Central memory CD8-positive, alpha-beta T cell (primary cell): ENCODE measurements around the gene RPL31.

Experiments used
- ATAC-seq: fragments of 150-1000 bp; cut with Tn5 transposase; replicated peaks from 2 replicates; pipeline ENCODE4 v1.10.0; 2022; ENCODE audit warnings: mild to moderate bottlenecking, moderate FRiP score, moderate number of reproducible peaks; ENCODE audit not compliant: poor library complexity, severe bottlenecking; ENCODE audit errors: extremely low read depth
- DNase-seq, 2 donors: peaks; one replicate each; pipeline ENCODE4 v3.0.0; 2021; ENCODE audit warnings: low spot score in 2 of 2
- H3K27ac Mint-ChIP-seq: one replicate; pipeline ENCODE4 v1.8.0; 2022; ENCODE audit warnings: low read depth, mild to moderate bottlenecking, moderate library complexity, mixed read lengths
- H3K27me3 Mint-ChIP-seq: one replicate; pipeline ENCODE4 v1.8.0; 2022; ENCODE audit warnings: mixed read lengths
- H3K36me3 Mint-ChIP-seq: one replicate; pipeline ENCODE4 v1.8.0; 2022; ENCODE audit warnings: mild to moderate bottlenecking, moderate library complexity, mixed read lengths; ENCODE audit not compliant: insufficient read depth
- H3K4me1 Mint-ChIP-seq: one replicate; pipeline ENCODE4 v1.8.0; 2022; ENCODE audit warnings: mixed read lengths
- H3K4me3 Mint-ChIP-seq: one replicate; pipeline ENCODE4 v1.8.0; 2022; ENCODE audit warnings: mild to moderate bottlenecking, moderate library complexity, mixed read lengths
- H3K9me3 Mint-ChIP-seq: one replicate; pipeline ENCODE4 v1.8.0; 2022; ENCODE audit warnings: mixed read lengths

RPL31 gene

GRCh38 chr2:100990650-100991403 lies 11.3 kb upstream of the RPL31 start:
- Mint-ChIP-seq H3K36me3 (no peaks in the 10 kb centered on the region), H3K4me3 (no peak overlapping the region), H3K4me1 (no peaks in the 10 kb centered on the region), H3K9me3 (no peaks in the 10 kb centered on the region), H3K27me3 (no peaks in the 10 kb centered on the region), H3K27ac (no peak overlapping the region)
- DNase-seq: no peak
- ATAC-seq: no peak

- Mint-ChIP-seq H3K36me3 (no peaks in the 10 kb centered on the region), H3K4me1 (no peaks in the 10 kb centered on the region), H3K27ac (no peak overlapping the region), H3K27me3 (no peaks in the 10 kb centered on the region), H3K4me3 (no peak overlapping the region), H3K9me3 (no peaks in the 10 kb centered on the region)
- DNase-seq (no peak), ATAC-seq (no peak)
Observed at GRCh38 chr2:100991404-100991773, 10.7 kb upstream of the RPL31 start.

GRCh38 chr2:100992262-100992661 lies 9.8 kb upstream of the RPL31 start:
- Mint-ChIP-seq H3K4me3 (no peak overlapping the region), H3K9me3 (no peaks in the 10 kb centered on the region), H3K27ac (no peak overlapping the region), H3K36me3 (no peaks in the 10 kb centered on the region), H3K27me3 (no peaks in the 10 kb centered on the region), H3K4me1 (no peaks in the 10 kb centered on the region)
- DNase-seq: no peak
- no peak for ATAC-seq

GRCh38 chr2:100993294-100993693 lies 8.8 kb upstream of the RPL31 start:
- H3K36me3 Mint-ChIP-seq: no peaks in the 10 kb centered on the region
- H3K9me3 Mint-ChIP-seq: no peaks in the 10 kb centered on the region
- no peak for ATAC-seq
- no peak overlapping the region for H3K27ac Mint-ChIP-seq
- H3K27me3 Mint-ChIP-seq: no peaks in the 10 kb centered on the region
- no peak for DNase-seq
- H3K4me1 Mint-ChIP-seq: no peaks in the 10 kb centered on the region
- no peak overlapping the region for H3K4me3 Mint-ChIP-seq

GRCh38 chr2:100995309-100996075 lies 6.6 kb upstream of the RPL31 start:
- H3K27me3 Mint-ChIP-seq: no peaks in the 10 kb centered on the region
- no peak for ATAC-seq
- H3K36me3 Mint-ChIP-seq: no peaks in the 10 kb centered on the region
- no peaks in the 10 kb centered on the region for H3K4me1 Mint-ChIP-seq
- H3K4me3 Mint-ChIP-seq: no peak overlapping the region
- no peaks in the 10 kb centered on the region for H3K9me3 Mint-ChIP-seq
- no peak overlapping the region for H3K27ac Mint-ChIP-seq
- DNase-seq: no peak

- Mint-ChIP-seq H3K36me3 (peaks cover 6% of the 10 kb centered on the region), H3K4me3 (no peak overlapping the region), H3K27ac (no peak overlapping the region), H3K9me3 (no peaks in the 10 kb centered on the region), H3K27me3 (no peaks in the 10 kb centered on the region), H3K4me1 (peaks cover 10% of the 10 kb centered on the region)
- ATAC-seq (no peak), DNase-seq (no peak)
Observed at GRCh38 chr2:100997509-100998234, 4.4 kb upstream of the RPL31 start.

- H3K27ac Mint-ChIP-seq: no peak overlapping the region
- no peaks in the 10 kb centered on the region for H3K9me3 Mint-ChIP-seq
- H3K4me1 Mint-ChIP-seq: peaks cover 16% of the 10 kb centered on the region
- DNase-seq: no peak
- no peak overlapping the region for H3K4me3 Mint-ChIP-seq
- no peak for ATAC-seq
- no peaks in the 10 kb centered on the region for H3K27me3 Mint-ChIP-seq
- peaks cover 11% of the 10 kb centered on the region for H3K36me3 Mint-ChIP-seq
Observed at GRCh38 chr2:100998235-100998573, 3.9 kb upstream of the RPL31 start.

- ATAC-seq (no peak), DNase-seq (no peak)
- peaks cover 34% of the 10 kb centered on the region for H3K4me1 Mint-ChIP-seq
- no peaks in the 10 kb centered on the region for H3K27me3 Mint-ChIP-seq
- H3K4me3 Mint-ChIP-seq: no peak overlapping the region
- H3K9me3 Mint-ChIP-seq: no peaks in the 10 kb centered on the region
- H3K36me3 Mint-ChIP-seq: peaks cover 29% of the 10 kb centered on the region
- no peak overlapping the region for H3K27ac Mint-ChIP-seq
Observed at GRCh38 chr2:100999995-101000394, 2.1 kb upstream of the RPL31 start.

- DNase-seq (no peak), ATAC-seq (peak; percentile 41)
- Mint-ChIP-seq H3K9me3 (no peaks in the 10 kb centered on the region), H3K27me3 (no peaks in the 10 kb centered on the region), H3K4me1 (peaks cover 52% of the 10 kb centered on the region), H3K36me3 (peaks cover 48% of the 10 kb centered on the region), H3K27ac (peak overlapping the region; percentile 94), H3K4me3 (peak overlapping the region; percentile 87)
Observed at GRCh38 chr2:101002562-101003277, 631 bp downstream of the RPL31 start.

GRCh38 chr2:101003278-101003775 lies 1.2 kb downstream of the RPL31 start:
- Mint-ChIP-seq H3K36me3 (peaks cover 55% of the 10 kb centered on the region), H3K4me3 (peak overlapping the region; percentile 87), H3K27me3 (no peaks in the 10 kb centered on the region), H3K27ac (peak overlapping the region; percentile 94), H3K4me1 (peaks cover 54% of the 10 kb centered on the region), H3K9me3 (no peaks in the 10 kb centered on the region)
- no peak for ATAC-seq
- no peak for DNase-seq

GRCh38 chr2:101004620-101005325 lies 2.7 kb downstream of the RPL31 start:
- Mint-ChIP-seq H3K9me3 (no peaks in the 10 kb centered on the region), H3K4me3 (peak overlapping the region; percentile 87), H3K36me3 (peaks cover 65% of the 10 kb centered on the region), H3K27ac (peak overlapping the region; percentile 94), H3K27me3 (no peaks in the 10 kb centered on the region), H3K4me1 (peaks cover 61% of the 10 kb centered on the region)
- no peak for ATAC-seq
- DNase-seq: no peak
